Lower lobe of right lung (tissue), 2 donors: ENCODE data around the gene PRKN. TPM values are rescaled to one million over a fixed set of nuclear protein-coding genes. Genes with fewer than 3 reads are reported as not detected.

Experiments
- ATAC-seq, 2 donors: fragments of 200-7000 bp; cut with Tn5 transposase; one replicate each; pipeline ENCODE4 v1.9.1; 2020 to 2022; ENCODE audit warnings: mild to moderate bottlenecking in 2 of 2, moderate library complexity in 2 of 2
- DNase-seq: peaks from one replicate; pipeline ENCODE4 v3.0.0-alpha.2; 2020
- H3K27ac ChIP-seq: fragments of 200-600 bp; one replicate; pipeline ENCODE4 v1.8.0; 2022
- H3K27me3 ChIP-seq: fragments of 200-600 bp; one replicate; pipeline ENCODE4 v1.8.0; 2022; ENCODE audit warnings: low read depth
- H3K36me3 ChIP-seq: fragments of 200-600 bp; one replicate; pipeline ENCODE4 v1.8.0; 2022; ENCODE audit warnings: mild to moderate bottlenecking
- H3K4me1 ChIP-seq: fragments of 200-600 bp; one replicate; pipeline ENCODE4 v1.8.0; 2022
- H3K4me3 ChIP-seq: fragments of 200-600 bp; one replicate; pipeline ENCODE4 v1.8.0; 2022; ENCODE audit warnings: mild to moderate bottlenecking
- H3K9me3 ChIP-seq: fragments of 200-600 bp; one replicate; pipeline ENCODE4 v1.8.0; 2022
- CTCF ChIP-seq: fragments of 200-600 bp; IDR thresholded peaks from one replicate; pipeline ENCODE4 v1.8.0; 2022; ENCODE audit warnings: antibody characterized with exemption, mild to moderate bottlenecking
- intact Hi-C: fragments of 100-400 bp; cut with DNase I; formaldehyde crosslinking; loops from one replicate; pipeline ENCODE4 v1.11.0; 2022
- total RNA-seq: library from RNA; stranded (reverse); fragmentation: NEBNext Ultra II Directional; extraction: Animal tissue kit (Norgen Biotek cat#: 25700); gene quantifications from one replicate; pipeline ENCODE4 v1.2.1, GENCODE V29; 2021
- donor health status: DM: no; HTN: yes; CAD: no; lungs with severe emphysema.

The PRKN gene
- total RNA-seq, 1 donor from 2014 or later: 6.1 TPM

GRCh38 chr6:161453558-161453957 is 1274.0 kb downstream of the PRKN start:
- no peak overlapping the region for H3K27ac ChIP-seq
- no peak for ATAC-seq
- intact Hi-C loops: no loop called here

GRCh38 chr6:161452241-161452640 is 1275.3 kb downstream of the PRKN start:
- no peaks in the 10 kb centered on the region for H3K4me1 ChIP-seq
- H3K27ac ChIP-seq: no peak overlapping the region
- H3K9me3 ChIP-seq: no peaks in the 10 kb centered on the region
- intact Hi-C loops: no loop called here
- H3K36me3 ChIP-seq: no peaks in the 10 kb centered on the region
- DNase-seq (no peak), ATAC-seq (no peak)
- H3K4me3 ChIP-seq: no peak overlapping the region
- TF ChIP-seq CTCF: no peak
- H3K27me3 ChIP-seq: no peaks in the 10 kb centered on the region

More at GRCh38 chr6:161453558-161453957, 1274.0 kb downstream of the PRKN start:
- DNase-seq: no peak
- no peak for TF ChIP-seq CTCF
- Histone ChIP-seq H3K4me1 (no peaks in the 10 kb centered on the region), H3K9me3 (no peaks in the 10 kb centered on the region), H3K36me3 (no peaks in the 10 kb centered on the region), H3K4me3 (no peak overlapping the region), H3K27me3 (no peaks in the 10 kb centered on the region)

- no peaks in the 10 kb centered on the region for H3K36me3 ChIP-seq
- TF ChIP-seq CTCF: no peak
- no peak overlapping the region for H3K27ac ChIP-seq
- intact Hi-C loops: no loop called here
- no peaks in the 10 kb centered on the region for H3K27me3 ChIP-seq
- ATAC-seq (no peak), DNase-seq (no peak)
- H3K4me1 ChIP-seq: no peaks in the 10 kb centered on the region
- H3K4me3 ChIP-seq: no peak overlapping the region
- H3K9me3 ChIP-seq: no peaks in the 10 kb centered on the region
Measured at GRCh38 chr6:161449521-161449920, 1278.0 kb downstream of the PRKN start.

- H3K9me3 ChIP-seq: no peaks in the 10 kb centered on the region
- H3K27me3 ChIP-seq: no peaks in the 10 kb centered on the region
- no peak overlapping the region for H3K27ac ChIP-seq
- H3K4me1 ChIP-seq: peaks cover 5% of the 10 kb centered on the region
- DNase-seq: no peak
- intact Hi-C loops: no loop called here
- no peaks in the 10 kb centered on the region for H3K36me3 ChIP-seq
- no peak for ATAC-seq
- no peak for TF ChIP-seq CTCF
- H3K4me3 ChIP-seq: no peak overlapping the region
Measured at GRCh38 chr6:161446949-161447348, 1280.6 kb downstream of the PRKN start.

GRCh38 chr6:161446296-161446925 is 1281.2 kb downstream of the PRKN start:
- intact Hi-C loops: no loop called here
- DNase-seq: no peak
- no peak for TF ChIP-seq CTCF

More at GRCh38 chr6:161446296-161446925, 1281.2 kb downstream of the PRKN start:
- H3K27me3 ChIP-seq: no peaks in the 10 kb centered on the region
- ATAC-seq: no peak
- H3K36me3 ChIP-seq: no peaks in the 10 kb centered on the region
- peaks cover 5% of the 10 kb centered on the region for H3K4me1 ChIP-seq
- H3K4me3 ChIP-seq: no peak overlapping the region
- H3K9me3 ChIP-seq: no peaks in the 10 kb centered on the region
- H3K27ac ChIP-seq: no peak overlapping the region
